GM19455 (cell line): ENCODE data around the gene JAG2.

Experiments
- ATAC-seq: cut with Tn5 transposase; IDR thresholded peaks from one replicate; pipeline ENCODE4 v1.9.1; 2021; ENCODE audit not compliant: unreplicated experiment

JAG2 gene

DNA sequence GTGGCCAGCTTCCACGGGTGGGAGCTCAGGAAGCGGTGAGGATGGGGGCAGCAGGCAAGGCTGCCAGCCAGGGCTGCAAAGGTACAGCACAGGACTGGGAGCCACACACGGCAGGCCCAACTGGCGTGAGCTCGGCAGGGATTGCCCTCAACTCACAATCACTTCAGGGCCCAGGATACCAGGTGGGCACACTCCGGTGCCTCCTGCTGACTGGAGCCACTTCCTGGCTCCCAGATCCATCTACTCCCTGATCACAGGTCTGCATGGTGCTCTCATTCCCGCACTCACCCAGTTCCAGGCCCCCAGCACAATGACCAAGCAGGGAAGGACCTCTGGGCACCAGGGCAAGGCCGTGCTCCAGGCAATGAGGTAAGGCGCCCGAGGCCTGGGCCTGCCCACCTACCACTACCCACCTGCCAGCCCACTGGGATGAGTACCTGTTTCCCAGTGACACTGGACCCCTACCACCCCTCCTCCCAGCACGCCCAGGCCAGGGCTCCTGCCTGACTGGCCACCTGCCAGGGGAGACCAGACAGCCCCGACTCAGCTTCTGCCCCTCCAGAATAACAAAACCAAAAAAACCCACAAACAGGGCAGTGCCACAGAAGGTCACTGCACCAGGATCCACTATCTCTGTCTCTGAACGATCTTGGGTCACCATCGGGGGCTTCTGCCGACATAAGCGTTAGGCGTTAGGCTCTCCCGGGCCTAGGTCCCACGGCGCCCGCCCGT lies 1.8 kb downstream of the JAG2 start:
- ATAC-seq = no peak

DNA sequence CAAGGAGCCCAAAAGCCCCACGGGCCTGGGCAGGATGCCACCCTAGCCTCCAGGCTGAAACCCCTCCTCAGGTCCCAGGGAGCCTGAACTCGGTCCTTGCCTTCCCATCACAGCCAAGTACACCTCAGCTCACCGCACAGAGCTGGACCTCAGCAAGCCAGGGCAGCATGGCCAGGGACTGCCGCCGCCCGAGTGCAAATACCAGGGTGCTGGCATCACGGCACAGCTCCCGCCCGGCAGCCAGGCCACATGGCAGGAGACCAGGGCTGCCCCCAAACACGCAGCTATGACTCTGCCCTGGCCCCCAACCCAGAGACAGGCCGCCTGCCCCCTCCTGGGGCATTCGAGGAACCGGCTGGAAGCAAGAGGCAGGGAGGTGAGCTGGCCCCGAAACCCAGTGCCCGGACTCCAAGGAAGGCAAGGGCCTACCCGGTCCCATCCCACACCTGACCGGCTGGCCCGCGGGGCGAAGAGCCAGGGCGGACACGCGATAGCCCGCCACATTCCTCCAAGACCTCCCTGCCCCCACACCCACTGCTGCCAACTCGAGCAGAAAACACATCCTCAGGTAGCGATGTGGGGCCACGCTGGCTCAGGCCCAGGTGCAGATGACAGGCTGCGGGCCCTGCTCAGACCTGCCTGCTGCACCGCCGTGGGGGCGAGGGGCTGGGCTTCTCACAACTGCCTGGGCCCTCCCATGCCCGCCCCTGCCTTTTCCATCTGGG lies 2.7 kb downstream of the JAG2 start:
- no peak for ATAC-seq

DNA sequence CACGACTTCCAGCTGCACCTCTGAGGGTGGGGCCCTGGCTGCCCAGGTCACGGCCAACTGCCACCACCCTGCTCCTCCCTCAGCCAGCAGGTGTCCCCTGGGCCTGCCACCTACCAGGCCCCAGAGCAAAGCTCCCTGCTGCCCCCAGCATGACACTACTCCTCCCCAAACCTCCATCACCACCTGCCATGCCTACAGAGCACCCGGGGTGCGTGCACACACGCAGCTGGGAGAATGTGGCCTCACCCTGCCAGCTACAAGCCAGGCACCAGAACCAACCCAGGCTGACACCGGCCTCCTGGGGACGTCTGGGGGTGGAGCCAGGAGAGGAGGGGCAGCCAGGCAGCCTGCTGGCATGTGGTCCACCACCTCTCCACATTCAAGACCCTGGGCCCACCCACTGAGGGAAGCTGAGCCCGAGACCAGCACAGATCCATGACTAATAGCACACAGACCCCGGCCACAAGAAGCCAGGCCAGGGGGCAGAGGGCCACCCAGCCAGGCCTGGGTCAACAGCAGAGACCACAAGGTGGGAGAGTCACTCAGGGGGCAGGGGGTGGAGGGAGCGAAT lies 3.4 kb downstream of the JAG2 start:
- ATAC-seq = no peak

DNA sequence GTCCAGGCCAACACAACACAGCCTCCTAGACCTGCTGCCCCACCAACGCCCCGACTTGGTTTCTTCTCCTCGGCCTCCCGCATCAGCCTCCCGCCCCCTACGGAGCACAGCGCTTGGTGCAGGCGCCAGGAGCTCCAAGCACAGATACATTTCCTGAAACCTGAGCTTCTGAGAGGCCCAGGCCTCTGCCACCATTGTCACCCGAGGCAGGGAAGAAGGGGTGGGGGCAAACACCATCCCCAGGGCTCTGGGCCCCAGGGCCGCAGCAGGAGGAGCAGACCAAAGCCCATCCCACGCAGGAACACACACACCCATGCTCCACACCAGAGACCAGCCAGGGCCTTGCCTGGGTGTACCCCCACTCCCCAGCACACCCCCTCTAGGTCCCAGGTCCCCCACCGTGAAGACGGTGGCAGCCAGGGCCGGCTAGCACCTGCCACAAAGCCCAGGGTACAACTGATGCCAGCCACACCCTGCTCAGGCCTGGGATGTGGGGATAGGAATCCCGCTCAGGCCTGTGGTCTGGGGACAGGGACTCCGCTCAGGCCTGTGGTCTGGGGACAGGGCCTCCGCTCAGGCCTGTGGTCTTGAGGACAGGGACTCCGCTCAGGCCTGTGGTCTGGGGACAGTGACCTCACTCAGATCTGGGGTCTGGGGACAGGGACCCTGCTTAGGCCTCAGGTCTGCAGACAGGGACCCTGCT lies 5.4 kb downstream of the JAG2 start:
- ATAC-seq = no peak

DNA sequence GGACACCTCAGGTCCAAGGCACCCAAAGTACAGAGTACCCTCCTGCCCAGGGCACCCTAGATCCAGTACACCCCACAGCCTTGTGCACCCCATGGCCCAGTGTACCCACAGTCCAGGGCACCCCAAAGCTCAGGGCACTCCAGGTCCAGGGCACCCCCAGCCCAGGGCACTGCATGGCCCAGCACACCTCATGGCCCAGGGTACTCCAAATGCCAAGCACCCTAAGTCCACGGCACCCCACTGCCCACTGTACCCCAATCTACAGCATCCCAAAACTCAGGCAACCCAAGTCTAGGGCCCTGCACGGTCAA lies 6.0 kb downstream of the JAG2 start:
- ATAC-seq = no peak

DNA sequence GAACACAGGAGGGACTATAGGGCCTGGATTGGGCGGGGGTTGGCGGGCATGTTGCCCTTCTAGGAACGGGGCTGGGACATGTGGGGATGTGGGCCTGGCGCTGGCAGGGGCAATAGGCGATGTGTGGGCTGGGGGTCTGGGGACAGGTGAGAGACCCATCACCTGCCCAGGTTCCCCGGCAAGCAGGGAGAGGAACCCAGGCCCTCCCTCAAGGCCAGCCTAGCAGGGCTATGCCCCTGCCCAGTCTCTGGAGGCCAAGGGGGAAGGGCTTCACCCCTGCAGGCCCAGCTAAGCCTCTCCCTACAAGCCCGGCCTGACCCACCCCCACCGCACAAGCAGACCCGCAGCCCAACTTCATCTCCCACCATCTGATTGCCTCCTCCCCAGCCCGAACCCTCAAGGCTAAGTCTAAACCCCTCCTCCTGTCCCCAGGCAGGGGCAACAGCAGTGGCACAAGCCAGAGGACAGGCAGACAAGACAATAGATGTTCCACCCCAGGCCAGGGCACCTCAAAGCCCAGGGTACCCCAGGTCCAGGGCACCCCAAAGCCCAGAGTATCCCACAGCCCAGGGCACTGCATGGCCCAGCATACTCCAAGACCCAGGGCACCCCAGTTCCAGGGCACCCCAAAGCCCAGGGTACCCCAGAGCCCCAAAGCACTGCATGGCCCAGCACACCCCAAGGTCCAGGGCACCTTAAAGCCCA lies 6.5 kb downstream of the JAG2 start:
- ATAC-seq = no peak

DNA sequence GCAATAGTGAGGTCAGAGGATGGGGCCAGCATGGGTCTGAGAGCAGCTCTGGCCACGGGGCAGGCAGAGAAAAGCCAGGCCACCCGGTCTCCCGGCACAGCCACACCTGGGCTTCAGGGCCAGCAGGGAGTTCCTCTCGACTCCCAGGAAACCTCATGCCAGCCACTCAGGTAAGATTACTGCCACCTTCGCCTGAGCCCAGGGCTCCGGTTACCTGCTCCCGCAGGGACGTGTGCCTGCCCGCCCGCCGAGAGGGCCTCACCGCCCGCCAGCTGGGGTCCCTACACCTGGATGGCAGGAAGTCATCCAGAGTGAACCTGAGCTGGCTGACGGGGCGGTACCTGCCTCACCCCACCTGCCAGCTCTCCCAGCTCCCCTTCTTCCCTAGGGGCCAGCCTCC lies 7.3 kb downstream of the JAG2 start:
- no peak for ATAC-seq

DNA sequence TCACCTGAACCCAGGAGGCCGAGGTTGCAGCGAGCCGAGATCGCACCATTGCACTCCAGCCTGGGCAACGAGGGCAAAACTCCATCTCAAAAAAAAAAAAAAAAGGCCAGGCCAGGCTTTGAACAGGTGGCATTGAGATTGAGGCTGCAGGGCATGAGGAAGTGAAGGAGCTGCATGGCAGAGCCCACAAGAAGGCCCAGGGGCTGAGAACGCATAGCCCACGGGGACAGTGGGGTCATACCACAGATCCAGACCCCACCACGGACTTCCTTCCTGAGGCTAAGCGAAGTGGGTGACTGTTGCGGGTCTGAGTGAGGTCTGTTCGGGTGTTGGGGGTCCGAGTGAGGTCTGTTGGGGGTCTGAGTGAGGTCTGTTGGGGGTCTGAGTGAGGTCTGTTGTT lies 7.8 kb downstream of the JAG2 start:
- no peak for ATAC-seq

DNA sequence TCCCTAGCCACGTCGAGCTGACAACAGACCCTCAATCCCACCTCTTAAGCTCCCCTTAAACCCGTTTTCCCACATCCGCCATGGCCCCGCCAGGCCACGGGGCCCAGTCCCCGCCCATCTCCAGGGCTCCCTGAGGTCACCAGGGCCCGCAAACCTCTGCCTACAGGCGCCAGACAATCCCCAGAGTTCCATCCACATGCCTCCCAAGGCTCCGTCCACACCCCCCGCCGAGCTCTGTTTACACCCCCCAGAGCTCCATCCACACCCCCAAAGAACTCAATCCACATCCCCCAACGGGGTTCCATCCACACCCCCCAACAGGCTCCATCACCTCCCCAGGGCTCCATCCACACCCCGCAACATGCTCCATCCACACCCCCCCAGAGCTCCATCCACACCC lies 9.2 kb downstream of the JAG2 start:
- no peak for ATAC-seq

DNA sequence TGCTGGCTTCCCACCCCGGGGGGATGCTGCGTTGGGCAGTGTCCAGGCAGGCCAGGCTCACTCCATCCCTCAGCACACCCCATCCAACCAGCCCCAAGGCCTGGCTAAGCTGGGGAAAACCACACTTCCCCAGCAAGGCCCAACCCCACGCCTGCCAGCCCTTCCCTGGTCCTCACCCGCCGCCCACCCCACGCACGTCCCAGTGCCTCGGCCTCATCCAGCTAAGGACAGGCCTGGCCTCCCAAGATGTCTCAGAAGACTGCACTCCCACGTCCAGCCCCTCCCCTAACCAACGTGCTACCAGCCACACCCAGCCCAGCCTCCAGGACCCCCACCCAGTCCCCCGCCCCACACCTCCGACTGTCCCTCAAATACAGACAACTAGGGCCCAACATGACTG lies 9.8 kb downstream of the JAG2 start:
- ATAC-seq = no peak

DNA sequence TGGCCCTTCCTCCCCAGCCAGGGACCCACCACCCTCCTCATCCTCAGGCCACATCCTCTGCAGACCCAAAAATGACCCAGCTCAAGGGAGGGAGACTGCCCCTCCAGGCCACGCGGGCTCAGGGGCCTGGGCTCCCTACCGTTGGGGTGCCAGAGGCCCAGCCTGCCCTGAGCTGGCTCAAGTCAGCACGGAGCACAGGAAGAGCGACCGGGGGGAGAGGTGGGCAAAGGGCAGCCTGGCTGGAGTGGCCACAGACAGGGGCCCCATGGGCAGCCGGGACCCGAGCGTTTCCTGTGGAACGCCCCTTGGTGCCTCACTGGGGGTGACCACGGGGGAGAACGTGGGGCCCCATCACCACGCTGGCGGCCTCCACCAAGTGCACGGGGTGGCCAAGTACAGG lies 10.7 kb downstream of the JAG2 start:
- ATAC-seq = no peak

DNA sequence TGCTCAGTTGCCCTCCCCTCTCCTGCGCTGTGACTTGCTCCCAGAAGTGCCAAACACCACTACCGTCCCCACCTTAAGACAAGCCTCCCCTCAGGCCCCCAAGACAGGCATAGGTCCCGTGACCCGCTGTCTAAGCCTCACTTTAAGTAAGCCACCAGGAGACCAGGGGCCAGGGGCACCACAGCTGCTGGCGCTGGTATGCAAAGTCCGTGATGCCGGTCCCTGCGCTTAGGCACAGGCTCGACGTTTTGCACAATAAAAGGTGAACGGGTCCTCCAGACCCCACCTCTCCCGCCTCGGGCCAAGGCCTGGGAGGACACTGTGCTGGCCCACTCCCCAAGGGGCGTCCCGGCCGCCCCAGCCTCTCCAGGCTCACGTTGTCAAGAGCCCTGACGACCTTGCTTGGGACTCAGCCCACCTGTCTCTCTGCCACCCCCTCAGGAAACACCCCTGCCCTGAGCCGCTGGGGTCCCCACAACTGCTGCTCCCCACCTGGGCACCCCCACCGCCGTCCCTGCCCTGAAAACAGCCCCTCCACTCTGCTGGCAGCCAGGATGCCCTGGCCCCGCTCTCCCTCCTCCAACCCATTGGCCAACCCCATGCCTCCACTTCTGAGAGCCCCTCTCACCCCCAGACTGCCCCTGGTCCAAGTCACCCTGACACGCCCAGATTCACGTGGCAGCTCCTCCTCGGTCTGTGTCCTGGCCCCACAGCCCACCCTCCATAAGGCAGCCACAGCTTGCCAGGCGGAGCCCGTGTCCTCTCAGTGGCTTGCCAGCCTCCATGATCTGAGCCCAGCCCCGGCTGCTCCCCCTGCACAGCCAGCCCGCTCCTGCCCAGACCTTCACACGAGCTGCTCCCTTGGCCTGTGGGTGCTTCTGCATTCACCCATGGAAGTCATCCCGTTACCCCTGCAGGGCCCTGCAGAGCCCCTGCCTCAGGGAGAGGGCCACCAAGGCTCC lies 11.9 kb downstream of the JAG2 start:
- ATAC-seq = no peak

DNA sequence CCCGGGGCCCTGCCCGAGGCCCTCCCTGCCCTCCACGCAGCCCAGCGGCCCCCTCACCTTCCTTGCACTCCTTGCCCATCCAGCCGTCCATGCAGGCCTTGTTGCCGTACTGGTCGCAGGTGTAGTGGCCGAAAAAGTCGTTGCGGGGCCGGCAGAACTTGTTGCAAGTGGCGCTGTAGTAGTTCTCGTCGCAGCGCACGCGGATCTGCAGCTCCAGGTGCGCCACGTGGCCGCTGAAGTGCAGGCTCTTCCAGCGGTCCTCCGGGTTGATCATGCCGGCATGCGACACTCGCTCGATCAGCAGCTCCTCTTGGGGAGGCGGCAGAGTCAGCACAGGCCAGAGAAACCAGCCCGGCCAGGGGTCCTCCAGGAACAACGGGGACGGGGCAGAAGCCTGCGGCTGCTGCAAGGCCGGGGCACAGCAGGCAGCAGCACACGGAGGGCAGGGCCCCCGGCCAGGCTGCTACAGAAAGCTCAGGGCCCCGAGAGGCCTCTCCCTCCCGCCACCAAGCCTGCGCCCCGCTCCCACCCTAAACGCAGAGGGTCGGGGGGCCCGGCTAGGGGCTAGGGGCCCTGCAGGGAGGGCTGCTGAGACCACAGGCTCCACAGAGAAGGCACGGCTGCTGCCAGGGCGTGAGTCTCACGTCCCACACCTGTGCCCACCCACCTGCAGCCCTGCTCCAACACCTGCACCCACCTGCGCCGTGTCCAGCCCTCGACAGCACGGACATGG lies 12.7 kb downstream of the JAG2 start:
- ATAC-seq = no peak

DNA sequence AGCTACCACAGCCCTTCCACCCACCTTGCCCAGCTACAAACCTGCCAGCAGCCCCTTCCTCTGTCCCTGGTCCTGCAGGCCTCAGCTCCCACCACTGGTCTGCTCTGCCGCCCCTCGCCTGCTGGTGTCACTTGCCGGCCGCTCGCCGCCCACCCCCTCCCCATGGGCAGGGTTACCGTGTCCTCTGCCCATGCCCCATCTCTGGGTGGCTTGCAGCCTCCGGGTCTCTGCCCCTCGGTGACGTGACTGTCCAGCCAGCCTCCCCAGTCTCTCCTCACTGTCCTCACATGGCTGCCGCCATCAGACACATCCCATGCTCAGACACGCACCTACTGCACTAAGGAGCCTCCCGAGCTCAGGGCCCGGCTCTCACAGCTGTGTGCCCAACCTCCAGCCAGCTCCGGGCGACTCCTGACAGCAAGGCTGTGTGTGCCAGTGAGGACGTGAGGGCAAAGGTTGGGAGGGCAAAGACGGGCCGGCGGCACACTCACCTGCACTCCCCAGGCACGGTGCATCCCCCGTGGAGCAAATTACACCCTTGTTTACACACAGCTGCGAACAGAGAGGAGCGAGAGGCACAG lies 13.4 kb downstream of the JAG2 start:
- no peak for ATAC-seq

DNA sequence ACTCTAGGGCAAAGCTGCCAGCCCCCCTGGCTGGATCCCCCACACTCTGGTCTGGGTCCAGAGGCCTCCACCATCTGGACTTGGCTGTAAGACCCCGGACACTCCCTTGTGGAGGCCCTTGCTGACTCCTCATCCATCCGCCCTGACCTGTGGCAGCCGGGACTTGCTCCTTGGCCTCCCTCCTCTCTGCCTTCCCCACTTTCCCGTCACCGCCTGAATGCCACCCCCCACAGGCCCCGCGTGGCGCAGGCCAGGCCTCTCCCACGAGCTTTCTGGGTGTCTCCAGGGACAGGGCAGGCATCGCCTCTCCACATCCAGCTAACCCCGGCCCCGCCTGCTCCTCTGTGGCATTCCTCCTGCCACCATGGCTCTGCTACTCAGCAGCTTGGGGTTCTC lies 14.1 kb downstream of the JAG2 start:
- ATAC-seq = no peak

DNA sequence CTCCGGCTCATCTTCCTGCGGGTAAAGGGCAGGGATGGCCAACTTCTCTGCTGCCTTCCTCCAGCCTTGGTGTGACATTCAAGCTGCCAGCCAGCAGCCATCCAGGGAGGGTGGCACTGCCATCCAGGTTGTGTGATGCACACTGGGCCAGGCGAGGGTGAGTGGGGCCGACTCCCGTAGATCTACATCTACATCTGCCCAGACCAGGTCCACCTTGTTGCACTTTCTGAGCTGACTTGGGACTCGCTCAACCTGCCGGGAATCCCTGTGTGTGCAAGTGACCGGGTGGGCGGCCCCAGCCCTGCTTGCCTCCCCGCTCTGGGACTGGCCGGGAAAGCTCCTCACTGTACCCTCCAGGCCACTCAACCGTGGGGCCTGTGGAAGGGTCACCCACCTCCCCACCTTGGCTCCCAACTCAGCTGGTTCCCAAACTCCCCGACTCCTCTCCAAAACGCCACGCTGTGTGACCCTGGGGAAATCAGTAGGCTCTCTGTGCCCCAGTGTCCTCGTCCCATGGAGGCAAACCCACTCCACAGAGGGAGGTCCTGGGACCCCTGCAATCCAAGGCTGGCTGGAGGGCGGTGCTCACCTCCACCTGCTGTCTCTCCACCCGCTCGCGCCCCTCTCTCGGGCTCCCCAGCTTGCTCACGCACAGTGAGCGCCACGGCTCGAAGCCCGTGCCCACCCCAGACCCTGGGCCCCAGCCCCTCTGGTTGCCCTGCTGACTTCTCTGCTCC lies 14.7 kb downstream of the JAG2 start:
- no peak for ATAC-seq

DNA sequence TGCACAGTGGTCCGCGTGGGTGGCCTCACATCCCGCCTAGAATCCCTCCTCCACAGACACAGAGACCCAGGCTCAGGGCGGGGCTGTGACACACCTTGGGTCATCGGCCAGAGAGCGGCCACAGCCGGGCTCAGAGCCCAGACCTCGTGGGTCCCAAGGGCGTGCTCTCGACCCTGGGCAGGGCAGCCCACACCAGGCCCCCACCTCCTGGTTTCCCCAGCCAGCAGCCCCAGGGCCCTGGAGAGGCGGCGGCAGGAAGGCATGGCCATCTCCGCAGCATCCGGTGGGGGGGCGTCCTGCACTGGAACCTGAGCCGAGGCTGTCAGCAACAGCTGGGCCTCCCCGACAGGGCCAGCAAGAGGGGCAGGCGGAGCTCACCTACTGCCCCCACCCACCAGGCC lies 15.2 kb downstream of the JAG2 start:
- no peak for ATAC-seq

DNA sequence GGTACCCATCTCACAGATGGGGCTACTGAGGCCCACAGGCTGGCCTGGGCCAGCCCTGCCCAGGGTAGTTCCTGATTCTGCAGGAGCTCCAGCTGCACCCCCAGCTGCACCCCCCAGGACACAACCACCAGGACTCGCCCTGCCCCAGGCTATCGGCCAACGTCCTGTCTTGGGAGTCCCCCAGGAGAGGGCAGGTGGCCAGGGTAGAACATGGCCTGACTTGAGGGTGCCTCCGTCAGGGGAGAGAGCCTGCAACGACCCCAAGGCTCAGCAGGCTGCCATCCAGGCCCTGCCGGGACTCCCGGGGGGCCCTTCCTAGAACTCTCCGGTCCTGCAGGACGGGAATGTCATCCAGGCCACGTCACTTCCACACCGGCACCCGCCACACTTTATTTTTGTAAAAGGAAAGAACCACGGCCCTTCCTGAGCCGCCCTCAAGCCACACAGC lies 15.8 kb downstream of the JAG2 start:
- ATAC-seq = no peak
